ENCODE results near the gene CSNK1D.

DNA sequence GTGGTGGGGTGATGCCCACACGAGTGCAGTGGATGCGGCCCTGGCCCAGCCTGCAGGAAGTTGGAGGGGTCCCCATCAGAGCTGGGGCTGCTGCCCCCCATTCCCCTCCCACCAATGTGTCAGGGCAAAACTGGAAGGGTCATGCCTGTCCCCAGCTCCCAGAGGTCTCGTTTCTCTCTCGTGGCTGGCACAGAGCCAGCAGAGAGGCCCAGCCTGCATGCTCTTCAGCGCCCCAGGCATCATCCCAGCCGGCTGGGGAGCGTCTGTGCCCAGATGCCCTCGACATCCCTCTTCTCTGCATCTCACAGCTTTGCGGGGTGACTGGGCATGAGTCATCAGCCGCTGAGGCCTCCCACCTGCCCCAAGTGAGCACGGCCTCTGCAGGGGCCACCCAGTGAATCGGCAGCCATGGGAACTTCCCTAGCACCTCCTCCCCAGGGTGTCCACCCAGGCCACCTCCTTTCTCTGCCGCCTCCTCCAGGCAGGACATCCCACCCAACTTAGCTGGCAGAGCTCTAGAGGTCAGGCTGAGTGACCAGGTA lies 9.8 kb upstream of the CSNK1D start:
- TF ChIP-seq EP300 (IDR thresholded peaks at IDR 0.05) (no peak), POLR2A (IDR thresholded peaks at IDR 0.05) (no peak)

Measured in stomach (tissue), 4 donors.